Cardiac septum (tissue), 1 donor: Measurements from ENCODE around the gene ATP6AP1. TPM values are rescaled to one million over a fixed set of nuclear protein-coding genes. Genes with fewer than 3 reads are reported as not detected.

Source experiments
- DNase-seq: peaks from one replicate; pipeline ENCODE4 v3.0.0-alpha.2; 2020; ENCODE audit warnings: low spot score
- intact Hi-C: fragments of 100-400 bp; cut with DNase I; formaldehyde crosslinking; loops from one replicate; pipeline ENCODE4 v1.14.0; 2022
- microRNA-seq: library from miRNA; unstranded; fragments of <30 nt; microRNA quantifications from one replicate; pipeline ENCODE4 v1.2.0, GENCODE V29; 2020
- total RNA-seq: library from RNA; stranded (reverse); fragmentation: NEBNext Ultra II Directional; extraction: Animal tissue kit (Norgen Biotek cat#: 25700); gene quantifications from one replicate; pipeline ENCODE4 v1.2.1, GENCODE V29; 2021
- donor health status: DM: no; HTN: no; CAD: no.

Gene ATP6AP1
- total RNA-seq, 1 donor from 2014 or later = 86.1 TPM

DNA sequence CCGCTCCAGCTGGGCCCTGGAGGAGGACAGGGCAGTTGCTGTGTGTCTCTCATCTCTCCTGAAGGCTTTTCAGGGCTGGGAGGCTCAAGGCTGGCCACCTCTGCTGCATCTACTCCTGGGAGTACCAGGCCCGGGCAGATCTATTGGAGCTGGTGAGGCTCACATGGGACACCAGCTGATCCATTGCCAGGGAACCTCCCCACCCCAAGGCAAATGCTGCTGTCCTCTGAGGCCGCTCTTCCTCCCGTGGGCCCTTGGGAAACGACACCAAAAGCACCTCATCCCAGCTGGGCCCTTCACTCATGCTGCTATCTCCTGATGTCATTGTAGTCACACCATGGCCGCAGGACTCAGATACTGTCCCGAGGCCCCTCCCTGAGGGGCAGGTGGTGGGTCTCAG lies 54.3 kb downstream of the ATP6AP1 start:
- intact Hi-C loops = no loop called here
- DNase-seq = no peak

DNA sequence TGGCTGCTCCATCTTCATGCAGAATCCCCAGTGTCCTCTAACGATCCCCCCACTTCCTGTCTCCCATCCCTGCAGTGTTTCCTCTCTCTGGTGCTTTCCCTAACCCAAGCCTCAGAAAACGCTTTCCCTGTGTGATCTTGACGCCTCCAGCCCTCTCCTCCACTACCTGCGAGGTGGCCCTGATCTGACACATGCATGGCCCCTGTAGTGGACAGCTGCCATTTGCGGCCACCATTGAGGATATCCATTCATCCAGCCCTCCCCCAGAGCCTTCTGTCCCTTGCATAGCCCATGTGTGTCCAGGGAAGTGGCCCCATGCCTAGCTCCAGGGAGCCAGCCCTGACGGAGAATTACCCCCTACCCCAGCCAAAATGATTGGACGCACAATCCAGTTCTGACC lies 54.8 kb downstream of the ATP6AP1 start:
- intact Hi-C loops = no loop called here
- no peak for DNase-seq

DNA sequence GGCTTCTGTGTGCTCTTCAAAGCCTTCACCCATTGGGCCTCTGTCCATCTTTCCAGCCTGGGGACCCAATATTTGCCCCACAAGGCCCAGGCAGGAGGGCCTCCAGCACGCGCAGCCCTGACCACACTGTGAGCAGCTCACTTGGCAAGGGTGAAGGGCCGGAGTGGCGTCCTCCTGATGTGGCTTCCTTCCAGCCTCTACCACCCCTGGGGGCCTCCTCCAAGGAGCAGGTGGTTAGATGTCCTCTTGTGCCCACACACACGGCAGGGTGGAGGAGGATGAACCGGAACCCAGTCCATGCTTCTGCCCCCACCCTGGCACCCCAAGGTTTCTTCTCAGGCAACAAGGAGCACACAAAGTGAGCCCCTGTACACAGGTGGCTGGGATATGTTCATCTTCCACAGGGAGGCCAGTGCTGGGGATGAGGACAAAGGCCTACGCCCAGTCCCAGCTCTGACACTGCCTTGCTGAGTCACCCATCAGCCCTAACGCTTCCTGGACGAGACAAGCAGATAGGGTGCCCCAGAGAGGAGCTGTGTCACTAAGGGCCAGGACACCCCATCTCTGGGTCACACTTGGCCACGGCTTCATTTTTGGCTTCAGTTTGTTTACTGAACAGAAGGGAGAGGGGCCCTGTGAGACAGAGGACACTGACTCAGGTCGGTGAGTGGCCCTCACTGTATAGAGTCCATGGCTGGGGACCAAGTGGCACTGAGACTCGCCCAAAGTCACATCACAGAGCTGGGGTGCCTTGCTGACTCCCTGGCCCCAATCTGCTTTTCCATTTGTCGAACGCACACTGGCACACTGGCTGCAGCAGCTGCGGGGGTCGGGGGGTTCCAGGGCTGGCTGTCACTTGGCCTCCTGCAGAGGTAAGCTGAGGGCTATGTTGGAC lies 56.0 kb downstream of the ATP6AP1 start:
- intact Hi-C loops = loop anchor here (5.0 kb wide), 1 partner anchor 47 kb away; the partner anchor contains the start of gene GDI1
- no peak for DNase-seq

DNA sequence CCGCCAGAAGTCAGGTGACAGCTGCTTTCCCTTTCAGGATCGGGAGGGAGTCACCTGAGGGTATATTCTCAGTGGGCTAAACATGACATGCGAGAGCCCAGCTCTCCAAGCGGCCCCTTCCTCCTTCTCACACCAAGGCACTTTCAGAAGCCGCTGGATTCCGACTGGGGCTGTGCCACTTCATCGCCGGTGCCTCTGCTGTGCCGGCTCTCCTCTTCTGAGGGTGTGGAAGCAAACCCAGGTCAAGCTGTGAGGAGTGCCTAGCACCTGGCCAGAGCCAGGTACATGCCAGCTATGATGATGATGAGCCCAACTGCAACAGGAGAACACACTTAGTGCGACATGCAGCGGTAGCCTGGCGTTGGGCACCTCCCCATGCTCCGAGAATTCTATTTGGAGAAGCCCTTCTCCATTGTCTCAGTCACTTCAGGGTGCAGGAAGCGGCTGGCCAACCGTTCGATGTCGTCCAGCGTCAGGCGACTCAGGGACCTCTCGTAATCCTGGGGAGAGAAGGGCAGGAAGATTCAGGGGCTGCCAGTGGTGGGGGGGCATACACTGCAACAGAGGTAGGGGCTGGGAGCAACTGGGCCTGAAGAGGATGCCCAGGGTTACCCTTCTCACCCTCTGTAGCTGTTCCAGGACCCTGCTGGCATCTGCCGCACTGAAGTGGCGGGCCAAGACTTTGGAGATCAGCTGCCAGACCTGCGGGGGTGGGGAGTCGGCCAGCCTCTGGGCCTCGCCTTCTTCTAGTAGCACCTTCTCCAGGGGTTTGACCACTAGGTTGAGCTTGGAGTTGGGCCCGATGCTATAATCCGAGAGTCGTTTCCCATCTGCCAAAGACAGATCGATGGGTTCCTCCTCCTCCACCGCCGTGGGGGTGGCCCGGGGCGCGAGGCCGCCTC lies 56.9 kb downstream of the ATP6AP1 start:
- intact Hi-C loops = loop anchor here (5.0 kb wide), 1 partner anchor 48 kb away; the partner anchor contains the start of gene GDI1
- DNase-seq = no peak

DNA sequence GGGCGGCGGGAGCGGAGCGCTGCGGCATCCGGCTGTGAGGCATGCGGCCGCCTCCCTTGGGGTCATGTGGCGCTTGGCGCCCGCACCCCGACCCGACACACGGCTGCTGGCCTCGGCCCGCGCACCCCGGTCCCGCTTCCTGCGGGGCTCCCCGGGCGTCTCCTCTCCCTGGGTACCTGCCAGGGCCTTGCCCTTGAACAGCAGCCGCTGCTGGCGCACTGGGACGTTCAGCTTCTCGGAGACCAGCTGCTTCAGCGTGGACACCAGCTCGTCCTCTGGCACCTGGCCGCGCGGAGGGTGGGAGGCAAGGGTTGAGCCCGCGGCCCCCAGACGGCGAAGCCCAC lies 57.5 kb downstream of the ATP6AP1 start:
- intact Hi-C loops = loop anchor here (5.0 kb wide), 1 partner anchor 49 kb away; the partner anchor contains the start of gene GDI1
- no peak for DNase-seq

Small RNA genes lying within 50 kb of the gene (microRNA-seq; reads per million reads assigned to microRNA genes)
- gene MIR6858 = not detected

Other genes starting within 250 kb of the ATP6AP1 start
- gene OPN1MW, start 246.1 kb upstream of the ATP6AP1 start, total RNA-seq = not detected
- not detected for gene OPN1MW2, start 208.9 kb upstream of the ATP6AP1 start, total RNA-seq
- not detected for gene OPN1MW3, start 171.1 kb upstream of the ATP6AP1 start, total RNA-seq
- not detected for gene TEX28, start 133.6 kb upstream of the ATP6AP1 start, total RNA-seq
- gene TKTL1, start 132.9 kb upstream of the ATP6AP1 start, total RNA-seq = 3.2 TPM
- 347 TPM for gene FLNA, start 54.0 kb upstream of the ATP6AP1 start, total RNA-seq
- gene EMD, start 49.4 kb upstream of the ATP6AP1 start, total RNA-seq = 66.2 TPM
- gene RPL10, start 30.3 kb upstream of the ATP6AP1 start, total RNA-seq = 1,520 TPM
- 32.9 TPM for gene DNASE1L1, start 19.4 kb upstream of the ATP6AP1 start, total RNA-seq
- 41.6 TPM for gene TAFAZZIN, start 17.1 kb upstream of the ATP6AP1 start, total RNA-seq
- gene GDI1, start 8.5 kb downstream of the ATP6AP1 start, total RNA-seq = 114 TPM
- gene FAM50A, start 15.5 kb downstream of the ATP6AP1 start, total RNA-seq = 43.7 TPM
- 46.9 TPM for gene PLXNA3, start 29.6 kb downstream of the ATP6AP1 start, total RNA-seq
- 13.9 TPM for gene LAGE3, start 50.6 kb downstream of the ATP6AP1 start, total RNA-seq
- 48.4 TPM for gene UBL4A, start 57.9 kb downstream of the ATP6AP1 start, total RNA-seq
- gene SLC10A3, start 62.0 kb downstream of the ATP6AP1 start, total RNA-seq = 13.8 TPM
- gene FAM3A, start 87.6 kb downstream of the ATP6AP1 start, total RNA-seq = 53.1 TPM
- 14.6 TPM for gene G6PD, start 118.2 kb downstream of the ATP6AP1 start, total RNA-seq
- 18.9 TPM for gene IKBKG, start 118.9 kb downstream of the ATP6AP1 start, total RNA-seq
- not detected for gene CTAG1A, start 156.5 kb downstream of the ATP6AP1 start, total RNA-seq
- gene CTAG1B, start 190.6 kb downstream of the ATP6AP1 start, total RNA-seq = not detected
- gene CTAG2, start 224.9 kb downstream of the ATP6AP1 start, total RNA-seq = not detected